Activated gamma-delta T cell (primary cell): ENCODE results near the gene ITGB4.
A peak's percentile ranks its signal among the peaks of the same experiment; 100 is the strongest.

Experiments used
- DNase-seq: peaks from one replicate; lab custom pipeline; 2025; lab: John Stamatoyannopoulos, UW

ITGB4 gene

DNA sequence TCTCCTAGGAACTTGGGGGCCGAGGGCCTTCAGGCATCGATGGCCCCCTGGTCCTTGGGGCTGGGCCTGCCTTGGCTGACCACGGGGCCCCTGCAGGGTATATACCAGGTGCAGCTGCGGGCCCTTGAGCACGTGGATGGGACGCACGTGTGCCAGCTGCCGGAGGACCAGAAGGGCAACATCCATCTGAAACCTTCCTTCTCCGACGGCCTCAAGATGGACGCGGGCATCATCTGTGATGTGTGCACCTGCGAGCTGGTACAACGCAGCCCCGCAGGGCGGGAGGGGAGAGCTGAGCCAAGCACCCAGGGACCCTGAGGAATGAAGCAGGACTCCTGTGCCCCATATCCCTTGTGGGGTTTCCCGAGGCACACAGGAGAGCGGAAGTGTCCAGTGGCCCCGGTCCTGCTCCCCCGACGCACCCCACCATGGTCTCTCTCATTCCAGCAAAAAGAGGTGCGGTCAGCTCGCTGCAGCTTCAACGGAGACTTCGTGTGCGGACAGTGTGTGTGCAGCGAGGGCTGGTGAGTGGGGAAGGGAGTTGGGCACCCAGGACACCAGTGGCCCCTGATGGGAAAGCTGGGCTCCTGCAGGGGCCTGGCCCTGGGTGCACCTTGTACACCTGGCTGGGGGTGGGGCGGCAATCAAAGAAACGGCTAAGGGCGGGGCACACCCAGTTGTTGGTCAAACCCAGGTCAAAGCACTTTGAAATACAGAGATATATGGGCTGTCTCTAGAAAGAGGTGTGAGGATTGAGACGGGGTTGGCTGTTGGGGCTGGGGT lies 10.6 kb downstream of the ITGB4 start:
- no peak for DNase-seq

DNA sequence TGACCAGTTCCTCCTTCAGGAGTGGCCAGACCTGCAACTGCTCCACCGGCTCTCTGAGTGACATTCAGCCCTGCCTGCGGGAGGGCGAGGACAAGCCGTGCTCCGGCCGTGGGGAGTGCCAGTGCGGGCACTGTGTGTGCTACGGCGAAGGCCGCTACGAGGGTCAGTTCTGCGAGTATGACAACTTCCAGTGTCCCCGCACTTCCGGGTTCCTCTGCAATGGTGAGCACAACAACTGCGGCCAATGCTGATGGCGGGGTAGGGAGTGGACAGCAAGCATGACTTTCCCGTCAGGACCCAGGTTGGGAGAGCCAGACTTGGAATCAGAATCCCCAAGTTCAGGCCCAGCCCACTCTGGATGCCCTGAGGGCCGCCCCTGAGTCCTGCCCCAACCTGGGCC lies 12.2 kb downstream of the ITGB4 start:
- DNase-seq: no peak

DNA sequence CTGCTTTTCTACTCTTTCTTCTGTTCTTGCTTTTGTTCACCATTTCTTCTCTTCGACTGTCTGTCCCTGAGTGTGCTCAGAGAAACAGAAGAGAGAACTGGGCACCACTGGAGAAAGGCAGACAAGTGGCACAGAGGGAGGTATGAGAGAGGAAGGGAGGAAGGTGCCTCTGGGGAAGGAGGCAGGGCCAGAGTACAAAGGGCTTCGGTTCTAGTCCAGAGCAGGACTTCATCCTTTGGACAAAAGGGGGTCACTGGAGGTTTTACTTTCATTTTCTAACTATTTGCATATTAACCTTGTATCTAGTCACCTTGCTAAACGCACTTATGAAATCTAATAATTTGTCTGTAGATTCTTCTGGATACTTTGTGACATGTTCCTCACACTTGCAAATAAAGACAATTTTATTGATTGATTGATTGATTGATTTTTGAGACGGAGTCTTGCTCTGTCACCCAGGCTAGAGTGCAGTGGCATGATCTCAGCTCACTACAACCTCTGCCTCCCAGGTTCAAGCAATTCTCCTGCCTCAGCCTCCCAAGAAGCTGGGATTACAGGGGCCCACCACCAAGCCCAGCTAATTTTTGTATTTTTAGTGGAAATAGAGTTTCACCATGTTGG lies 13.5 kb downstream of the ITGB4 start:
- no peak for DNase-seq

DNA sequence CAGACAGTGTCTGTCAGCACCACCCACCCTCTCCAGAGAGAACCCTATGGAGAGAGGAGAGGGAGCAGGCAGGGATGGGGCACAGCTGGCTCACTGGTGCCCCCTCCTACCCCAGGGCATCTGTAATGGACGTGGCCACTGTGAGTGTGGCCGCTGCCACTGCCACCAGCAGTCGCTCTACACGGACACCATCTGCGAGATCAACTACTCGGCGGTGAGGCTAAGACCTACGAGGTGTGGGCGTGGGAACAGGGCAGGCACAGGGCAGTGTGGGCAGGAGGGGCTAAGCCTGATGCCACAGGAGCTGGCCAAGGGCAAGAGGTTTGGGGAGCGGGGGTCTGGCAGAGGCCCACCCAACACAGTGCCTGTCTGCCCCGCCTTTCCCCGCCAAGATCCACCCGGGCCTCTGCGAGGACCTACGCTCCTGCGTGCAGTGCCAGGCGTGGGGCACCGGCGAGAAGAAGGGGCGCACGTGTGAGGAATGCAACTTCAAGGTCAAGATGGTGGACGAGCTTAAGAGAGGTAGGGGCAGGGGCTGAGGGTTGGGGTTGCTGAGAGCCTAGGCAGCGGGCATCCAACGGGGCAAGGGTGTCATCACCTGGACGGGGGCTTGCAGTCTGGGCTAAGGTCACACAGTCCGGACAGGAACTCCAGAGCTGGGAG lies 15.0 kb downstream of the ITGB4 start:
- no peak for DNase-seq

DNA sequence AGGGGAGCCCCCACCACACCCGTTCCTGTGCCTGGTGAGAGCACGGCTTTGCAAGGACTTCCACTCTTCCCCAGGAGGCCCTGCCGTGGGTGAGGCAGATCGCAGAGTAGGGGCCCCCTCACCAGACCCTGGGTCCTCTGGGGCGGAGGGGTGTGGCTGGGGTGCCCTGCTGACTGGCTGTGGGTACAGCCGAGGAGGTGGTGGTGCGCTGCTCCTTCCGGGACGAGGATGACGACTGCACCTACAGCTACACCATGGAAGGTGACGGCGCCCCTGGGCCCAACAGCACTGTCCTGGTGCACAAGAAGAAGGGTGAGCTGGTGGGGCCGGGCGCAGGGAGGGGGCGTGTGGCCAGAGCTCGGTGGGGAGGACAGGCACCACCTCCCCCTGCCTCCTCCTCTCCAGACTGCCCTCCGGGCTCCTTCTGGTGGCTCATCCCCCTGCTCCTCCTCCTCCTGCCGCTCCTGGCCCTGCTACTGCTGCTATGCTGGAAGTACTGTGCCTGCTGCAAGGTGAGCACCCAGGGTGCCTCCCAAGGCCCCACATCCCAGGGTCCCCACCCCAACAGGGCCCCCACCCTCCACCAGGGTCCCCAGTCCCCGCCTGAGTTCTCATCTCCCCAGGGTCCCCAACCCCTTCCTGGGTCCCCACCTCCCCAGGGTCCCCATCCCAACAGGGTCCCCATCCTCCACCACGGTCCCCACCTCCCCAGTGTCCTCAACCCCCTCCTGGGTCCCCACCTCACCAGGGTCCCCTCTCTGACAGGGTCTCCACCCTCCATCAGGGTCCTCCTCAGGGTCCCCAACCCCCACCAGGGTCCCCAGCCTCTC lies 16.1 kb downstream of the ITGB4 start:
- DNase-seq: no peak

DNA sequence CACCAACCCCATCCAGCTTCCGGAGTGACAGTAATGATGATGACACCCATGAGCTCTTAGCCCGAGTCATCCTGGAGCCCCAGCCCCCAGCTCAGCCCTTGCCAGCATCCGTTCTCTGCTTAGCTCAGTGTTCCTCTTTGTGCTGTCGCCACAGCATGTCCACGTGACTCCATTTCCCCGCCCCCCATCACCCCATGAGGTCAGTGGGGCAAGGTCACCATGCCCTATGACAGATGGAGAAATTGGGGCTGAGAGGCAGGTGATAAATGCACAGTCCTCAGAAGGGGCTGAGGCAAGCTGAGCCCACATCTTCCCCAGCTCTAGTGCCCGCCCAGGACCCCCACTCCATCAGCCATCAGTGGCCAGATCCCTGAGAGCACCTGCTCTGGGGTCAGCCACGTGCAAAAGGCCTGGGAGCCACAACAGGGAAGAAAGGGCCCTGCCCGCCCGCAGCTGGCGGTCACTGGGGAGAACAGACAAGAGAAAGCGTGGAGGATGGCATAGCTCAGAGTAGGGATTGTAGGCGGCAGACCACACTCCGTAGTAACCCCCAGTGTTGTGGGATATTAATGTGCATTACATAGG lies 17.1 kb downstream of the ITGB4 start:
- DNase-seq: no peak

DNA sequence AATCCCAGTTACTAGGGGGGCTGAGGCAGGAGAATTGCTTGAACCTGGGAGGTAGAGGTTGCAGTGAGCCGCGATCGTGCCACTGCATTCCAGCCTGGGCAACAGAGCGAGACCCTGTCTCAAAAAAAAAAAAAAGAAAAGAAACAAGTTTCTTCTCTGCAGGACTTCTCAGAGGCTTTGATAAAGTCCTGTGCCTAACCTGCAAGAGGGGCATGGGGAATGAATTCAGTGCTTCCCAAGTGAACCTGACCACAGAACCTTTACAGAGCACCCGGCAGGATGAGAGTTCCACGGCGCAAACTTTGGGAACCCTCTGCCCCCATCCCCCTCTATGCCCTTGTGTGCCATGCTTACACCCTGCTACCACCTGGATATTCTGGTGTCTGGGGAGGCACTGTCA lies 17.9 kb downstream of the ITGB4 start:
- DNase-seq: no peak

DNA sequence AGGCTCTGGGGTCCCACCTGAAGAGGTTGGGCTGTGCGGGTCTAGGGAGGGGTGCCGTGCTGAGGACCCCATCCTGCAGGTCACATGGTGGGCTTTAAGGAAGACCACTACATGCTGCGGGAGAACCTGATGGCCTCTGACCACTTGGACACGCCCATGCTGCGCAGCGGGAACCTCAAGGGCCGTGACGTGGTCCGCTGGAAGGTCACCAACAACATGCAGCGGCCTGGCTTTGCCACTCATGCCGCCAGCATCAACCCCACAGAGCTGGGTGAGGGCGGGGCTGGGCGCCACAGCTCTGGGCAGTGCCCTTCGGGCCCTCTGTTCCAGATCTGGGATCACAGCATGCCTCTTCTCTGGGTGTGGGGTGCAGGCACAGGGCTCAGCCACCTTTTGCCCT lies 18.5 kb downstream of the ITGB4 start:
- no peak for DNase-seq

DNA sequence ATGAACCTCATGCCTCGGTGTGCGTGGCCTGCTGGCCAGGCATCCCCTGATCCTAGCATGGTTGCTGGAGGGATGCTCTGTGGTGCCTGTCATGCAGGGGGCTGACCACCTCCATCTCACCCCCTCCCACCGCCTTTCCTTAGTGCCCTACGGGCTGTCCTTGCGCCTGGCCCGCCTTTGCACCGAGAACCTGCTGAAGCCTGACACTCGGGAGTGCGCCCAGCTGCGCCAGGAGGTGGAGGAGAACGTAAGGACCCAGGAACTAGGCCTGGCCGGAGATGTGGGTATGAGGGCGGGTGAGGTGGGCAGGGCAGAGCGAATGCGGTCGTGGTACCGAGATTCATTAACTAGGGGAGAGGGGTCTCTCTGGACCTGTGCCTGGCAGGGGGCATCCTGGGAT lies 19.0 kb downstream of the ITGB4 start:
- no peak for DNase-seq

DNA sequence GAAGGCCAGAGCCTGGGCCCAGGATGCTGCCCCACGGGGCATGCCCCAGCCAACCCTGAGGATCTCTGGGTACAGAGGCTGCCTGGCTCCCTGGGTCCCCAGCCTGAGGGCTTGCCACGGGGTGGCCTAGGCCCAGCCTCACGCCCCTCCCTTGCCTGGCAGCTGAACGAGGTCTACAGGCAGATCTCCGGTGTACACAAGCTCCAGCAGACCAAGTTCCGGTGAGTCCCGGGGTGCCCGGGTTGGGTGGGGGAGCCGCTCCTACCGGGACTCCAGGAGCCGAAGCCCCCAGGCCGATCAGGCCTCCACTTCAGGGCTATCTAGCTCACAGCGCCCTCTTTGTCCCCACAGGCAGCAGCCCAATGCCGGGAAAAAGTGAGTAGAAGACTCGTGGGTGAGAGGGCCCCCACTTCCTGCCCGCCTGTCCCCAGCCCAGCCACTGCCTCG lies 19.4 kb downstream of the ITGB4 start:
- DNase-seq: no peak

DNA sequence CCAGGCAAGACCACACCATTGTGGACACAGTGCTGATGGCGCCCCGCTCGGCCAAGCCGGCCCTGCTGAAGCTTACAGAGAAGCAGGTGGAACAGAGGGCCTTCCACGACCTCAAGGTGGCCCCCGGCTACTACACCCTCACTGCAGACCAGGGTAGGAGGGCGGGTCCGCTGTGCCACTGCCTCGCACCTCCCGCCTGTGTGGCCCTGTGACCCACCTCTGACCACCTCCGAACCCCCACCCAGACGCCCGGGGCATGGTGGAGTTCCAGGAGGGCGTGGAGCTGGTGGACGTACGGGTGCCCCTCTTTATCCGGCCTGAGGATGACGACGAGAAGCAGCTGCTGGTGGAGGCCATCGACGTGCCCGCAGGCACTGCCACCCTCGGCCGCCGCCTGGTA lies 21.1 kb downstream of the ITGB4 start:
- DNase-seq: no peak

DNA sequence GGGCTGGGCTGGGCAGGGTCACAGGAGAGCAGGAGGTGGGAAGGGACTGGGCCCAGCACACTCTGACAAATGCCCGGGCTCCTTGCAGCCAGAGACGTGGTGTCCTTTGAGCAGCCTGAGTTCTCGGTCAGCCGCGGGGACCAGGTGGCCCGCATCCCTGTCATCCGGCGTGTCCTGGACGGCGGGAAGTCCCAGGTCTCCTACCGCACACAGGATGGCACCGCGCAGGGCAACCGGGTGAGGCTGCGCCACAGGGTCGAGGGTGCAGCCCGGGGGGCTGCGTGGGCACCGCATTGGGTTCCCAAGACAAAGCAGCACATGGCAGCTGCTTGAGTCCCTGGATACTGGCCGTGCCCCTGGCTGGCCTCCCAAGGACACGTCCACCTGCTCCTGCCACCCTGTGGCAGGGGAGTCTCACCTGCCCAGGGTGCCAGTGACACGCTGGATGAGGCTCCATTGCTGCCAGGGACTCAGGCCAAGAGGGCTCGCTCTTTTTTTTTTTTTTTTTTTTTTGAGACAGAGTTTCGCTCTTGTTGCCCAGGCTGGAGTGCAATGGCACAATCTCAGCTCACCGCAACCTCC lies 22.5 kb downstream of the ITGB4 start:
- DNase-seq: no peak

DNA sequence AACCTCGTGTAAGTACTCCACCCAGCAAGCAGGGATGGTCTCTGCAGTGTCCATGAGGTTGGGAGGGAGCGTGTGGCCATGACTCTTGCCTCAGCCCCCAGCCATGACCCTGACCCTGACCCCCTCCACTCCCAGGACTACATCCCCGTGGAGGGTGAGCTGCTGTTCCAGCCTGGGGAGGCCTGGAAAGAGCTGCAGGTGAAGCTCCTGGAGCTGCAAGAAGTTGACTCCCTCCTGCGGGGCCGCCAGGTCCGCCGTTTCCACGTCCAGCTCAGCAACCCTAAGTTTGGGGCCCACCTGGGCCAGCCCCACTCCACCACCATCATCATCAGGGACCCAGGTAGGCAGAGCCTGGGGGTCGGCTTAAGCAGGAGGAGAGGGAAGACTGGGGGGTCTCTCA lies 27.4 kb downstream of the ITGB4 start:
- DNase-seq: no peak

DNA sequence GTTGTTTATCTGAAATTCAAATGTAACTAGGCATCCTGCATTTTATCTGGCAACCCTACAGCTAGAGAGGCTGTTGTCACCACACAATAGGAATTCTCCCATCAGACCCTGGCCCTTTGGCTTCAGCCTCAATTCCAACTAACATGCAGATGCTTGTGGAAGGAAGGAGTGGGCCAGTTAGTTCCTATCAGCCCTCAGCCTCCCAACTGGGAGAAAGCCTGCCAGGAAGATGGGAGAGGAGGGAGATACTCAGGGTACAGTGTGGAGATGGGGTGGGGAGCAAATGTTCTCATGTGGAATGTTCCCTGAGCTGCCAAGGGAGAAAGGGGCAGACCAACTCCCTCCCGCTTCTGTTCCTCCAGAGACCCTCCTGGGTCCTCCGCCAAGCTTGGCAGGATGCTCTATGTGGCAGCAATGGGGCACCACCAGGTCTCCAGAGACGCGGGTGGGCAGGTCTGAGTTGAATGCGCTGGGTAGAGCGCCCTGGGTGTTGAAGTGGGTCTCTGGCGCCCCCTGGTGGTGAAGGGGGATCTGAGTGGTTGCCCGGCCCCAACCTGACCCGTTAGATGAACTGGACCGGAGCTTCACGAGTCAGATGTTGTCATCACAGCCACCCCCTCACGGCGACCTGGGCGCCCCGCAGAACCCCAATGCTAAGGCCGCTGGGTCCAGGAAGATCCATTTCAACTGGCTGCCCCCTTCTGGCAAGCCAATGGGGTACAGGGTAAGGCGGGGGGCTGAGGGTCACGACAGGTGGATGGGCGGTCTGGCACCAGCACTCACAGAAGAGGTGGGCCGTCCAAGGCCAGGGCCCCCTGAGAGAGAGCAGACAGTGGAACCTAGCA lies 28.5 kb downstream of the ITGB4 start:
- peak; percentile 53 for DNase-seq

DNA sequence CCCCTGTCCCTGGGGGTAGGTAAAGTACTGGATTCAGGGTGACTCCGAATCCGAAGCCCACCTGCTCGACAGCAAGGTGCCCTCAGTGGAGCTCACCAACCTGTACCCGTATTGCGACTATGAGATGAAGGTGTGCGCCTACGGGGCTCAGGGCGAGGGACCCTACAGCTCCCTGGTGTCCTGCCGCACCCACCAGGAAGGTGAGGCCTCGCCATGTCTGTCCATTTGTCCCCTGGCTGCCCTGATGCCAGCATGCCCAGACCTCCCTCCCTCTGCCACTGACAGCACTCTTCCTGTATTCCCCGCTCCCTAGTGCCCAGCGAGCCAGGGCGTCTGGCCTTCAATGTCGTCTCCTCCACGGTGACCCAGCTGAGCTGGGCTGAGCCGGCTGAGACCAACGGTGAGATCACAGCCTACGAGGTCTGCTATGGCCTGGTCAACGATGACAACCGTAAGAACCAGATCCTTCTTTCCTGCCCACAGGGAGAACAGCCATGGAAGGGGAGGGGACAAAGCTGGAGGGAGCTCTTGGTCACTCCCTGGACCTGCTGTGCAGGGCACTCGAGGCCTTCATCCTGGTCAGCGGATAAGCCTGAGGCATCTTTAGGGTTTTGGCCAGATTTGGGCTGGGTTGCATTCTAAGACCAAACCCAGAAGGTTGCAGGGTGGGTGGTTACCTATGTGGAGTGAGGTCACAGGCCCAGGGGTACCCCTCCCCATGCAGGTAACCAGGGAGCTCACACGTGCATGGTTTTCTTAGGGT lies 29.6 kb downstream of the ITGB4 start:
- no peak for DNase-seq

DNA sequence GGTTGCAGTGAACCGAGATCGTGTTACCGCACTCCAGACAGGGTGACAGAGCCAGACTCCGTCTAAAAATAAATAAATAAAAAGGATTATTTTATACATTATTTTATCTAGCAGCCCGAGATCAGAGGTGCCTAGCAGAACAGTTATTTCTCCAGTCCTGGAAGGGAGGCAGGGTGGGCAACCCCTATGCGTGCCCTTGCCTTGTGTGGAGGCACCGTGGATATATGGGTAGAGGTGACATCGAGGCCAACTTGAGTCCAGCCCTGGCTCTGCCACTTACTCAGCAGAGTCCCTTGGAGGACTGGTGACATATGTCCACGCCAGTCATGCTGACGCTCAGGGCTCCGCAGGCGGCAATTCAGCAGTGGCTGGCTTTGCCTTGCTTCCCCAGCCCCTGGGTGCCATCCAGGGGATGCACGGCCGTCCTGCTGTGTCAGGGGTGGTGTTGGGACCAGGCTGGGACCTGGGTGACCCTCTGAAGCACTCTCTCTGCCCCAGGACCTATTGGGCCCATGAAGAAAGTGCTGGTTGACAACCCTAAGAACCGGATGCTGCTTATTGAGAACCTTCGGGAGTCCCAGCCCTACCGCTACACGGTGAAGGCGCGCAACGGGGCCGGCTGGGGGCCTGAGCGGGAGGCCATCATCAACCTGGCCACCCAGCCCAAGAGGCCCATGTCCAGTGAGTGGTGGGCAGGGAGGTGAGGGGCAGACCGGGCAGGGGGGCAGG lies 30.6 kb downstream of the ITGB4 start:
- no peak for DNase-seq

DNA sequence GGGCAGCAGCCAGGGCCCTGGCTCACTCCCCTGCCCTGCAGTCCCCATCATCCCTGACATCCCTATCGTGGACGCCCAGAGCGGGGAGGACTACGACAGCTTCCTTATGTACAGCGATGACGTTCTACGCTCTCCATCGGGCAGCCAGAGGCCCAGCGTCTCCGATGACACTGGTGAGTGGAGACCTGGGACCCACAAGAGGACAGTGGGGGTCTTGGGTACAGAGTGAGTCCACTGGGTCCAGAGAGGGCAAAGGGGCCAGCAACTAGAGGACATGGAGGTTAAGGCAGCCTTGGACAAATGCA lies 31.1 kb downstream of the ITGB4 start:
- DNase-seq: no peak

DNA sequence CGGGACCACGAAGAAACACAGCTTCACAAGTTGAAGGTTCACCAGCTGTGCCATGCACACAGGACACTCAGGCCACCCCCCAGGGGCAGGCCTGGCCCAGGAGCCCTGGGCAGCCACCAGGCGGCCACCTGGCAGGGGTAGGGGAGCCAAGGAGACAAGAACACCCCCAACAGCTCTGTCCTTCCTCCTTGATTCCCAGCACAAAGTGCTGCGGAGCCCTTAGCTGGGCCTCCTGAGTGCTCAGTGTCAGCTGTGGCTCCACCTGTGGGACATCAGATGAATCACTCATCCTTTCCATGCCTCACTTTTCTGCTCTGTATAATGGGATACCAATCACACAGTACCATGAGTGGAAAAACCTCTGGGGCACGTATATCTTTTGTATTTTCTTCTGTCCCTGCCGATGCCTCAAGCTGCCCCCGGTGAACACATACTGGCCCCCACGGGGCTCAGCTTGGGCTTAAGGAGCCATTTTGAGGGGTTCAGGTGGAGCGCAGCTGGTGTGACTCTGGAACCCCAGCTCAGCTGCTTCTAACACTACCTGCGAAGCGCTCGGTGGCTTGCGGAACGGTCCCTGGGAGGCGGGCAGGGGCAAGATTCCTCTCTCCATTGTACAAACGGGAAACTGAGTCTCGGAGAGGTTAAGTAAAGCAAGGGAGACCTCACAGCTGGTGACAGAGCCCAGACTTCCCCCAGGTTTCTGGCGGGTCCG lies 31.7 kb downstream of the ITGB4 start:
- DNase-seq: no peak
